DMS153 (cell line): Measurements from ENCODE around the gene ZNF215.
"Not testable (repeated sequence)": the region's sequence is repeated elsewhere in the genome, so short reads cannot be mapped to it uniquely, and the experiment has no call there.

ENCODE experiments used
- DNase-seq: peaks from one replicate; lab custom pipeline; 2025; lab: John Stamatoyannopoulos, UW

Gene ZNF215

GRCh38 chr11:6926208-6927029, at the start of gene ZNF215:
TSS of gene ZNF215 (plus strand) at chr11:6926426. CDS start at chr11:6932273, 5,847 bp downstream.
- DNase-seq = peak; percentile 63

- DNase-seq = no peak
Measured at GRCh38 chr11:6876914-6877313, 49.3 kb upstream of the ZNF215 start.

- no peak for DNase-seq
Measured at GRCh38 chr11:6882751-6883150, 43.5 kb upstream of the ZNF215 start.

- DNase-seq = not testable (repeated sequence)
Measured at GRCh38 chr11:6887711-6888110, 38.5 kb upstream of the ZNF215 start.

GRCh38 chr11:6888830-6889229, 37.4 kb upstream of the ZNF215 start:
- no peak for DNase-seq

GRCh38 chr11:6889835-6890234, 36.4 kb upstream of the ZNF215 start:
- DNase-seq = no peak

GRCh38 chr11:6892400-6892799, 33.8 kb upstream of the ZNF215 start, which contains the start of gene OR2D2:
TSS of gene OR2D2 (minus strand) at chr11:6892500. CDS start at chr11:6892500, 0 bp downstream.
- DNase-seq = no peak

GRCh38 chr11:6894097-6894496, 32.1 kb upstream of the ZNF215 start:
- no peak for DNase-seq

- DNase-seq = no peak
Measured at GRCh38 chr11:6895010-6895409, 31.2 kb upstream of the ZNF215 start.

GRCh38 chr11:6898911-6899310, 27.3 kb upstream of the ZNF215 start:
- no peak for DNase-seq

- DNase-seq = no peak
Measured at GRCh38 chr11:6900327-6900999, 25.8 kb upstream of the ZNF215 start.

GRCh38 chr11:6904804-6905203, 21.4 kb upstream of the ZNF215 start:
- not testable (repeated sequence) for DNase-seq

GRCh38 chr11:6911378-6911777, 14.8 kb upstream of the ZNF215 start:
- no peak for DNase-seq

GRCh38 chr11:6911948-6912347, 14.3 kb upstream of the ZNF215 start:
- DNase-seq = no peak

- no peak for DNase-seq
Measured at GRCh38 chr11:6919698-6920097, 6.5 kb upstream of the ZNF215 start.

- no peak for DNase-seq
Measured at GRCh38 chr11:6920702-6921101, 5.5 kb upstream of the ZNF215 start, which contains the start of gene OR2D3. TSS of gene OR2D3 (plus strand) at chr11:6921002. CDS start at chr11:6921002, 0 bp downstream.

- DNase-seq = no peak
Measured at GRCh38 chr11:6925007-6925577, 1.1 kb upstream of the ZNF215 start.

GRCh38 chr11:6925636-6926207, 504 bp upstream of the ZNF215 start:
- peak; percentile 22 for DNase-seq

- no peak for DNase-seq
Measured at GRCh38 chr11:6927030-6927617, 898 bp downstream of the ZNF215 start.

GRCh38 chr11:6928916-6929315, 2.7 kb downstream of the ZNF215 start:
- no peak for DNase-seq

- DNase-seq = no peak
Measured at GRCh38 chr11:6931146-6931713, 5.0 kb downstream of the ZNF215 start.

- no peak for DNase-seq
Measured at GRCh38 chr11:6932145-6932544, 5.9 kb downstream of the ZNF215 start.
